ENCODE measurements around the gene TNS3.

DNA sequence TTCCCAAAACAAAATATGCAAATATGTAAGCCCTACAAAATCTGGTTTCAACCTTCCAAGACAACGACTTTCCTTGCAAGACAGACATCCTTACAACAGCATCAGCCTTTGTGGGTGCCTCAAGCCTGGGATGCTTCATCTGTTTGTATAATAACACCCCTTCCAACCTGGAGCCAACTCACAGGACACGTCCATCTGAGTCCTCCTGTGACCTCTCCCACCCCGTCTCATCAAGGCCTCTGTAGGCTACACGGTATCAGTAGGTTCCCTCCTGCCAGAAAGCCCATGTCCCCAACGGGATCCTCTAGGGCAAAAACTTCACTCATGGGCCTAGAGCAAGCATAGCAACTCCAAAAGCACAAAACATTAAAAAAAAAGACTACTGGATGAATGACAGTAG lies 173.2 kb downstream of the TNS3 start:
- TF ChIP-seq, protein P1, sequence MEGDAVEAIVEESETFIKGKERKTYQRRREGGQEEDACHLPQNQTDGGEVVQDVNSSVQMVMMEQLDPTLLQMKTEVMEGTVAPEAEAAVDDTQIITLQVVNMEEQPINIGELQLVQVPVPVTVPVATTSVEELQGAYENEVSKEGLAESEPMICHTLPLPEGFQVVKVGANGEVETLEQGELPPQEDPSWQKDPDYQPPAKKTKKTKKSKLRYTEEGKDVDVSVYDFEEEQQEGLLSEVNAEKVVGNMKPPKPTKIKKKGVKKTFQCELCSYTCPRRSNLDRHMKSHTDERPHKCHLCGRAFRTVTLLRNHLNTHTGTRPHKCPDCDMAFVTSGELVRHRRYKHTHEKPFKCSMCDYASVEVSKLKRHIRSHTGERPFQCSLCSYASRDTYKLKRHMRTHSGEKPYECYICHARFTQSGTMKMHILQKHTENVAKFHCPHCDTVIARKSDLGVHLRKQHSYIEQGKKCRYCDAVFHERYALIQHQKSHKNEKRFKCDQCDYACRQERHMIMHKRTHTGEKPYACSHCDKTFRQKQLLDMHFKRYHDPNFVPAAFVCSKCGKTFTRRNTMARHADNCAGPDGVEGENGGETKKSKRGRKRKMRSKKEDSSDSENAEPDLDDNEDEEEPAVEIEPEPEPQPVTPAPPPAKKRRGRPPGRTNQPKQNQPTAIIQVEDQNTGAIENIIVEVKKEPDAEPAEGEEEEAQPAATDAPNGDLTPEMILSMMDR (IDR thresholded peaks at IDR 0.05), result no peak
- TF ChIP-seq MEF2A (IDR thresholded peaks at IDR 0.05; ENCODE audit: borderline replicate concordance, low read depth) (no peak), MXI1 (IDR thresholded peaks at IDR 0.05; ENCODE audit: low read depth, low read length) (no peak), FOXM1 (IDR thresholded peaks at IDR 0.05; ENCODE audit: low read depth) (no peak), RFX5 (IDR thresholded peaks at IDR 0.05; ENCODE audit: low read length) (no peak)
- TF ChIP-seq, protein P2, sequence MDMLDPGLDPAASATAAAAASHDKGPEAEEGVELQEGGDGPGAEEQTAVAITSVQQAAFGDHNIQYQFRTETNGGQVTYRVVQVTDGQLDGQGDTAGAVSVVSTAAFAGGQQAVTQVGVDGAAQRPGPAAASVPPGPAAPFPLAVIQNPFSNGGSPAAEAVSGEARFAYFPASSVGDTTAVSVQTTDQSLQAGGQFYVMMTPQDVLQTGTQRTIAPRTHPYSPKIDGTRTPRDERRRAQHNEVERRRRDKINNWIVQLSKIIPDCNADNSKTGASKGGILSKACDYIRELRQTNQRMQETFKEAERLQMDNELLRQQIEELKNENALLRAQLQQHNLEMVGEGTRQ (IDR thresholded peaks at IDR 0.05; ENCODE audit: borderline replicate concordance, low read depth, low read length), result no peak

All from SK-N-SH (cell line).